AG20443 (cell line): Measurements from ENCODE around the gene PIK3CD.

Experiments
- DNase-seq: peaks from one replicate; pipeline ENCODE4 v3.0.0; 2012; ENCODE audit warnings: low spot score, mixed read lengths

Gene PIK3CD

GRCh38 chr1:9774712-9775679, 123.5 kb downstream of the PIK3CD start:
- DNase-seq: no peak

- DNase-seq: no peak
These were observed 125.2 kb downstream of the PIK3CD start for GRCh38 chr1:9776685-9777084.
